HepG2 (cell line): ENCODE data around the gene ZFR2. TPM values are rescaled to one million over a fixed set of nuclear protein-coding genes. Genes with fewer than 3 reads are reported as not detected.
A peak's percentile ranks its signal among the peaks of the same experiment; 100 is the strongest.

ENCODE experiments used
- ATAC-seq: fragments of 200-7000 bp; cut with Tn5 transposase; 3 replicates; pipeline ENCODE4 v1.9.1; 2020; ENCODE audit warnings: mild to moderate bottlenecking, moderate library complexity
- BruUV-seq: library from RNA; stranded (reverse); fragments of 400-500 nt; replicated peaks from 2 replicates; lab custom pipeline; 2021; lab: Mats Ljungman, UMichigan
- CTCF ChIA-PET: fragments of 300-600 bp; formaldehyde crosslinking; extraction: SDS; loops from one replicate; lab custom pipeline; 2021; ENCODE audit warnings: low total read pairs, inconsistent platforms, low intra/inter-chr PET ratio; lab: Yijun Ruan, JAX
- POLR2A ChIA-PET: fragments of 350-600 bp; sonication (Branson Sonifier 250); formaldehyde crosslinking; loops from one replicate; lab custom pipeline; 2020; ENCODE audit warnings: antibody characterized with exemption, inconsistent platforms; lab: Yijun Ruan, JAX
- DNase-seq: peaks from one replicate; pipeline ENCODE4 v3.0.0-alpha.2; 2015; ENCODE audit warnings: low spot score
- FAIRE-seq: peaks from 3 replicates; lab custom pipeline; 2011; peaks lifted over from hg19 to GRCh38; lab: Jason Lieb, UNC
- H2AFZ ChIP-seq: one replicate; pipeline ENCODE4 v1.6.1; 2011; ENCODE audit warnings: low read length, inconsistent platforms
- H3K27ac ChIP-seq: fragments of 300-600 bp; 3 replicates; pipeline ENCODE4 v1.8.0; 2011; ENCODE audit warnings: mixed run types, mild to moderate bottlenecking, mixed read lengths, low read length, inconsistent platforms; ENCODE audit not compliant: insufficient read depth; ENCODE audit errors: extremely low read length
- H3K27me3 ChIP-seq, 2 experiments: fragments of 200-600 bp in 1 of 2; 2 replicates in 1 of 2; 3 replicates in 1 of 2; pipeline versions ENCODE4 v1.6.0 to v1.8.0; 2011; ENCODE audit warnings: low read length in 2 of 2, mild to moderate bottlenecking in 2 of 2, moderate library complexity in 2 of 2, inconsistent platforms in 1 of 2; ENCODE audit not compliant: insufficient read depth in 2 of 2, control insufficient read depth in 1 of 2
- H3K36me3 ChIP-seq, 2 experiments: fragments of 200-600 bp in 1 of 2; replicated peaks in 1 of 2; 2 replicates in 1 of 2; 3 replicates in 1 of 2; pipeline versions ENCODE4 v1.5.1 to v1.8.0; 2011; ENCODE audit warnings: low read length in 2 of 2, inconsistent platforms in 1 of 2; ENCODE audit not compliant: insufficient read depth in 2 of 2, control insufficient read depth in 1 of 2
- H3K4me1 ChIP-seq: 2 replicates; pipeline ENCODE4 v1.5.1; 2012; ENCODE audit warnings: low read length, inconsistent platforms; ENCODE audit not compliant: insufficient read depth
- H3K4me2 ChIP-seq: 2 replicates; pipeline ENCODE4 v1.6.0; 2011; ENCODE audit warnings: low read depth, low read length, inconsistent platforms
- H3K4me3 ChIP-seq, 3 experiments: fragments of 200-600 bp in 1 of 3; sonication (generic), shearing (Covaris generic) in 1 of 3; replicated peaks in 1 of 3; 2 replicates each; pipeline ENCODE4 v1.5.1; 2011 to 2016; ENCODE audit warnings: low read length in 3 of 3, inconsistent platforms in 2 of 3, low read depth in 2 of 3, mild to moderate bottlenecking in 2 of 3, control low read depth in 1 of 3, mixed read lengths in 1 of 3; ENCODE audit not compliant: insufficient read depth in 1 of 3
- H3K79me2 ChIP-seq: one replicate; pipeline ENCODE4 v1.6.1; 2011; ENCODE audit warnings: low read length, inconsistent platforms; ENCODE audit not compliant: insufficient read depth
- H3K9ac ChIP-seq: 2 replicates; pipeline ENCODE4 v1.6.0; 2011; ENCODE audit warnings: mild to moderate bottlenecking, low read depth, low read length, inconsistent platforms; ENCODE audit not compliant: insufficient read depth
- H3K9me3 ChIP-seq: 2 replicates; pipeline ENCODE4 v1.5.1; 2012; ENCODE audit warnings: mild to moderate bottlenecking, low read length
- H4K20me1 ChIP-seq: 2 replicates; pipeline ENCODE4 v1.6.0; 2011; ENCODE audit warnings: inconsistent platforms, mild to moderate bottlenecking, low read length, moderate library complexity; ENCODE audit not compliant: insufficient read depth
- ESRRA ChIP-seq: sonication (generic); formaldehyde crosslinking; IDR thresholded peaks from 2 replicates; pipeline ENCODE4 v1.5.1; 2020; ENCODE audit warnings: mild to moderate bottlenecking, low read depth, missing genetic modification reagents
- KLF13 ChIP-seq: sonication (generic); formaldehyde crosslinking; IDR thresholded peaks from 2 replicates; pipeline ENCODE4 v1.4.0; 2020; ENCODE audit warnings: mild to moderate bottlenecking, missing genetic modification reagents
- RCOR2 ChIP-seq: IDR thresholded peaks from 2 replicates; pipeline ENCODE4 v1.6.1; 2016; ENCODE audit warnings: missing biosample characterization, missing genetic modification reagents
- ZBTB3 ChIP-seq: sonication (generic); formaldehyde crosslinking; IDR thresholded peaks from 2 replicates; pipeline ENCODE4 v1.4.0; 2020; ENCODE audit warnings: low read depth, mild to moderate bottlenecking, moderate library complexity, missing genetic modification reagents, borderline replicate concordance
- ZFP37 ChIP-seq: sonication (generic); formaldehyde crosslinking; IDR thresholded peaks from 2 replicates; pipeline ENCODE4 v1.4.0; 2020; ENCODE audit warnings: missing genetic modification reagents, borderline replicate concordance
- ZNF20 ChIP-seq: sonication (generic); formaldehyde crosslinking; IDR thresholded peaks from 2 replicates; pipeline ENCODE4 v1.4.0; 2020; ENCODE audit warnings: mild to moderate bottlenecking, moderate library complexity, missing genetic modification reagents
- ZNF44 ChIP-seq: sonication (generic); formaldehyde crosslinking; IDR thresholded peaks from 2 replicates; pipeline ENCODE4 v1.5.1; 2020; ENCODE audit warnings: mild to moderate bottlenecking, missing genetic modification reagents
- WGBS: methylation state at CpG from one replicate; pipeline ENCODE4 v1.1.6; 2017; ENCODE audit warnings: low lambda C conversion rate; 5-methylcytosine and 5-hydroxymethylcytosine counted together
- in situ Hi-C: cut with HindIII; loops from 2 replicates; pipeline ENCODE4 v1.10.0; 2017; ENCODE audit warnings: low pct_unique_long_range_greater_than_20kb; ENCODE audit not compliant: extremely low pct_ligation_motif_present
- intact Hi-C: fragments of 100-400 bp; cut with micrococcal nuclease; formaldehyde crosslinking; loops from one replicate; pipeline ENCODE4 v1.10.0; 2022; ENCODE audit not compliant: unreplicated experiment
- polyA plus RNA-seq, 8 experiments: library from polyadenylated mRNA; depleted of rRNA in 3 of 8; stranded (reverse) in 7 of 8; unstranded in 1 of 8; fragments of >200 nt; fragmentation: Illumina TruSeq in 4 of 8; extraction: Trizol in 4 of 8; gene quantifications; 2 replicates each; pipeline versions ENCODE4 v1.2.1 to v1.2.3, GENCODE V29; 2011 to 2016; ENCODE audit warnings: low read depth in 4 of 8, missing spikeins in 1 of 8, mixed read lengths in 1 of 8; ENCODE audit not compliant: insufficient read depth in 1 of 8
- total RNA-seq, 5 experiments: library from RNA; depleted of rRNA; stranded (reverse); fragments of >200 nt; fragmentation: Illumina TruSeq; extraction: Trizol; gene quantifications; 2 replicates each; pipeline ENCODE4 v1.2.3, GENCODE V29; 2016; ENCODE audit warnings: low read depth in 1 of 5
- TF ChIP-seq, protein P1 (sequence below): sonication (generic); formaldehyde crosslinking; IDR thresholded peaks from 2 replicates; pipeline ENCODE4 v1.4.0; 2020; ENCODE audit warnings: mild to moderate bottlenecking, missing genetic modification reagents
- TF ChIP-seq, protein P2 (sequence below): fragments of 450-650 bp; IDR thresholded peaks from 2 replicates; pipeline ENCODE4 v1.6.1; 2016

The ZFR2 gene
- total and polyA plus RNA-seq, 2 of the 13 experiments (the other 11 are each of a cell fraction or from before 2014, with no cell fraction given), result 0.37 to 0.69 TPM

DNA sequence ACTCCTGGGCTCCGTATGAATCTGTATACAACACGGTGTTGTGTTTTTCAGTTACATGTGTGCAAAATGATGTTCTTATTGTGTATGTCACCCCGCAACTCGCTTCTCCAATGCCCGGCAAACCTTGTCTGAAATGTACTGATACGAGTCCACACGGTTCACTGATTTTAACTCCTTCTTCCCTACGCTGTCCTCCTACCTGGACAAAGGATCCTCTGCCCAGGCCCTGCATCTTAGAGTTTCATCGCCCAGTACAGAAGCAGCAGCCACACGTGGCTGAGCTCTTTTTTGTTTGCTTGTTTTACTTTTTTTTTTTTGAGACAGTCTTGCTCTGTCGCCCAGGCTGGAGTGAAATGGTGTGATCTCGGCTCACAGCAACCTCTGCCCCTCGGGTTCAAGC lies 28.9 kb downstream of the ZFR2 start:
- H3K36me3 ChIP-seq, result no peaks in the 10 kb centered on the region
- FAIRE-seq, result no peak
- TF ChIP-seq, protein P1, sequence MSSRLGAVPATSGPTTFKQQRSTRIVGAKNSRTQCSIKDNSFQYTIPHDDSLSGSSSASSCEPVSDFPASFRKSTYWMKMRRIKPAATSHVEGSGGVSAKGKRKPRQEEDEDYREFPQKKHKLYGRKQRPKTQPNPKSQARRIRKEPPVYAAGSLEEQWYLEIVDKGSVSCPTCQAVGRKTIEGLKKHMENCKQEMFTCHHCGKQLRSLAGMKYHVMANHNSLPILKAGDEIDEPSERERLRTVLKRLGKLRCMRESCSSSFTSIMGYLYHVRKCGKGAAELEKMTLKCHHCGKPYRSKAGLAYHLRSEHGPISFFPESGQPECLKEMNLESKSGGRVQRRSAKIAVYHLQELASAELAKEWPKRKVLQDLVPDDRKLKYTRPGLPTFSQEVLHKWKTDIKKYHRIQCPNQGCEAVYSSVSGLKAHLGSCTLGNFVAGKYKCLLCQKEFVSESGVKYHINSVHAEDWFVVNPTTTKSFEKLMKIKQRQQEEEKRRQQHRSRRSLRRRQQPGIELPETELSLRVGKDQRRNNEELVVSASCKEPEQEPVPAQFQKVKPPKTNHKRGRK, result no peak
- TF ChIP-seq KLF13 (CRISPR knock-in tag), result no peak
- TF ChIP-seq ZBTB3 (CRISPR knock-in tag), result no peak
- TF ChIP-seq RCOR2 (CRISPR knock-in tag), result no peak
- no peak for TF ChIP-seq ZFP37 (CRISPR knock-in tag)
- TF ChIP-seq ZNF20 (CRISPR knock-in tag), result no peak
- no TSS peak for BruUV-seq
- H3K9me3 ChIP-seq, result 0 out of 2 replicates have a peak, but pooled peaks cover 7% of the 10 kb centered on the region
- 31% methylated on average over 13 of the region's 13 CpGs for WGBS
- no peaks in the 10 kb centered on the region for H3K79me2 ChIP-seq
- POLR2A ChIA-PET, result no interaction called here
- H3K27me3 ChIP-seq, result peaks cover under 1 to 1% of the 10 kb centered on the region in 2 experiments; a peak in 3 of 5 replicates
- in situ Hi-C loops, result no loop called here
- H3K4me3 ChIP-seq, result no peak overlapping the region
- no peak overlapping the region for H3K27ac ChIP-seq
- no peak for DNase-seq
- H3K9ac ChIP-seq, result no peak overlapping the region
- ATAC-seq, result no peak
- H3K4me1 ChIP-seq, result no peaks in the 10 kb centered on the region
- no peaks in the 10 kb centered on the region for H4K20me1 ChIP-seq
- intact Hi-C loops, result no loop called here
- CTCF ChIA-PET, result no interaction called here
- H2AFZ ChIP-seq, result no peak overlapping the region
- H3K4me2 ChIP-seq, result no peak overlapping the region

DNA sequence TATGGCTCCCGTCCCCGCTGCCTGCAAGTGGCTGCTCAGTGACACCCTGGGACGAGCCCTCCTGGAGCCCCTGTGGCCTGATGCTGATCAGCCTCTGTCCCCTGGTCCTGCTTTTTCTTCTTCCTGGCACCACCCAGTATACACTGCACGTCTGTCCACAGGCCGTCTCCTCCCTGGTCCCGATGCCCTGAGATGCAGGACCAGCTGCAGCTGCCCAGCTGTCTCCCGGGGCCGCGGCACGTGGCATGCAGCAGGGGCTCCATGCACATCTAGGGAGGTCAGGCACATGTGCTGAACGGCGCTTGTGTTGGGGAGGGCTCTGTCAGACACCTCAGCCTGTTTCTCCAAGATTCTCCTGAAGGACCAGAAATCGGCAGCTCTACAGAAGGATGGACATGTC lies 30.2 kb downstream of the ZFR2 start:
- ATAC-seq (no peak), FAIRE-seq (no peak), DNase-seq (no peak)
- H3K79me2 ChIP-seq, result no peaks in the 10 kb centered on the region
- H3K36me3 ChIP-seq, result no peaks in the 10 kb centered on the region
- H3K4me1 ChIP-seq, result no peaks in the 10 kb centered on the region
- H3K27me3 ChIP-seq, result peaks cover 1 to 5% of the 10 kb centered on the region in 2 experiments; a peak in 3 of 5 replicates
- H4K20me1 ChIP-seq, result no peaks in the 10 kb centered on the region
- no TSS peak for BruUV-seq
- TF ChIP-seq, protein P2, sequence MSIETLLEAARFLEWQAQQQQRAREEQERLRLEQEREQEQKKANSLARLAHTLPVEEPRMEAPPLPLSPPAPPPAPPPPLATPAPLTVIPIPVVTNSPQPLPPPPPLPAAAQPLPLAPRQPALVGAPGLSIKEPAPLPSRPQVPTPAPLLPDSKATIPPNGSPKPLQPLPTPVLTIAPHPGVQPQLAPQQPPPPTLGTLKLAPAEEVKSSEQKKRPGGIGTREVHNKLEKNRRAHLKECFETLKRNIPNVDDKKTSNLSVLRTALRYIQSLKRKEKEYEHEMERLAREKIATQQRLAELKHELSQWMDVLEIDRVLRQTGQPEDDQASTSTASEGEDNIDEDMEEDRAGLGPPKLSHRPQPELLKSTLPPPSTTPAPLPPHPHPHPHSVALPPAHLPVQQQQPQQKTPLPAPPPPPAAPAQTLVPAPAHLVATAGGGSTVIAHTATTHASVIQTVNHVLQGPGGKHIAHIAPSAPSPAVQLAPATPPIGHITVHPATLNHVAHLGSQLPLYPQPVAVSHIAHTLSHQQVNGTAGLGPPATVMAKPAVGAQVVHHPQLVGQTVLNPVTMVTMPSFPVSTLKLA, result 0 out of 2 replicates have a peak, but pooled peaks have one; percentile 17
- TF ChIP-seq ESRRA (CRISPR knock-in tag) (no peak), ZNF44 (CRISPR knock-in tag) (no peak)
- CTCF ChIA-PET, result no interaction called here
- no peak overlapping the region for H3K27ac ChIP-seq
- H3K4me2 ChIP-seq, result no peak overlapping the region
- H2AFZ ChIP-seq, result no peak overlapping the region
- in situ Hi-C loops (no loop called here), intact Hi-C loops (no loop called here)
- H3K9me3 ChIP-seq, result 0 out of 2 replicates have a peak, but pooled peaks cover 7% of the 10 kb centered on the region
- no peak overlapping the region for H3K9ac ChIP-seq
- POLR2A ChIA-PET, result no interaction called here
- WGBS, result 27% methylated on average over 13 of the region's 13 CpGs
- no peak overlapping the region for H3K4me3 ChIP-seq
